Endometrium (tissue), 2 donors: ENCODE measurements around the gene RADIL.

Source experiments
- FAIRE-seq: peaks from 2 replicates; lab custom pipeline; 2012; peaks lifted over from hg19 to GRCh38; lab: Jason Lieb, UNC
- donor health status: control.
- donor health status: control.

RADIL gene

GRCh38 chr7:4775250-4775847 lies 108.2 kb downstream of the RADIL start, which contains the start of gene AP5Z1:
AP5Z1 (plus strand) TSS chr7:4775623; CDS start chr7:4775716, 93 bp downstream.
- FAIRE-seq, result peak; percentile 85

GRCh38 chr7:4774658-4775249 lies 108.8 kb downstream of the RADIL start:
- no peak for FAIRE-seq

- FAIRE-seq, result no peak
These were observed 109.5 kb downstream of the RADIL start for GRCh38 chr7:4774007-4774406.

- FAIRE-seq, result no peak
These were observed 111.2 kb downstream of the RADIL start for GRCh38 chr7:4772306-4772705.

GRCh38 chr7:4771737-4772136 lies 111.8 kb downstream of the RADIL start:
- no peak for FAIRE-seq

GRCh38 chr7:4770886-4771285 lies 112.6 kb downstream of the RADIL start:
- FAIRE-seq, result no peak

GRCh38 chr7:4769761-4770160 lies 113.8 kb downstream of the RADIL start:
- FAIRE-seq, result no peak

- no peak for FAIRE-seq
These were observed 114.6 kb downstream of the RADIL start for GRCh38 chr7:4768597-4769569.

GRCh38 chr7:4766666-4767519 lies 116.6 kb downstream of the RADIL start:
- FAIRE-seq, result peak; percentile 85

- FAIRE-seq, result no peak
These were observed 117.6 kb downstream of the RADIL start for GRCh38 chr7:4765776-4766490.

GRCh38 chr7:4764402-4765007 lies 119.0 kb downstream of the RADIL start:
- no peak for FAIRE-seq

GRCh38 chr7:4763794-4764185 lies 119.7 kb downstream of the RADIL start:
- FAIRE-seq, result no peak

GRCh38 chr7:4763091-4763793 lies 120.3 kb downstream of the RADIL start:
- FAIRE-seq, result no peak

GRCh38 chr7:4762121-4763055 lies 121.1 kb downstream of the RADIL start:
- no peak for FAIRE-seq

- no peak for FAIRE-seq
These were observed 122.6 kb downstream of the RADIL start for GRCh38 chr7:4760952-4761351.

GRCh38 chr7:4759211-4759610 lies 124.3 kb downstream of the RADIL start:
- no peak for FAIRE-seq

- no peak for FAIRE-seq
These were observed 124.7 kb downstream of the RADIL start for GRCh38 chr7:4758791-4759190.

GRCh38 chr7:4758111-4758510 lies 125.4 kb downstream of the RADIL start:
- FAIRE-seq, result no peak

- no peak for FAIRE-seq
These were observed 128.5 kb downstream of the RADIL start for GRCh38 chr7:4755045-4755444.
